Measurements from ENCODE around the gene TRPM6. TPM values are rescaled to one million over a fixed set of nuclear protein-coding genes. Genes with fewer than 3 reads are reported as not detected.

The TRPM6 gene
- total RNA-seq, 2 experiments from 2014 or later, result not detected

DNA sequence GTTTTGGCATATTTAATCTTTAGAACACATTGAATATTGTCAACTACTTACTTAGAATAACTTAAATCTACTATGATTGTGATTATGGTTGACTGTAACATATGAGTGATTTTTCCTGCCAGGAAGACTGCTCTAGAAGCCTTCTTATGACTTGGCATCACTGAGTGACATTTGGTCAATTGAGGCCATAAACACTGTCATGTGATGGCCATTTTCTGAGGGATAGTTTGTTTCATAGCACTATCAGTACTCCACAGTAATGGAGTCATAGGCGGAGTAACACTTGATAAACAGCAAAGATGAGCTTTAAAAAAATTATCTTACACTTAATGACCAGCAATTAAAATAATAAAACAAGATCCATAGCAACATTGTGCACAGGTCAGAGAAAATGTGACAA is 34.0 kb upstream of the TRPM6 start:
- Mint-ChIP-seq H3K4me3 (no peak overlapping the region), H3K9me3 (no peaks in the 10 kb centered on the region), H3K4me1 (ENCODE audit: low read depth) (no peaks in the 10 kb centered on the region), H3K27me3 (peaks cover 2% of the 10 kb centered on the region), H3K27ac (no peak overlapping the region), H3K36me3 (ENCODE audit: low read depth) (no peaks in the 10 kb centered on the region)
- no peaks in the 10 kb centered on the region for H3K4me1 ChIP-seq (ENCODE audit: insufficient read depth, low read length)
- no peaks in the 10 kb centered on the region for H3K27me3 ChIP-seq (ENCODE audit: control insufficient read depth in 1 of 2, insufficient read depth in 2 of 2, low read length in 2 of 2)
- TF ChIP-seq, protein P1, sequence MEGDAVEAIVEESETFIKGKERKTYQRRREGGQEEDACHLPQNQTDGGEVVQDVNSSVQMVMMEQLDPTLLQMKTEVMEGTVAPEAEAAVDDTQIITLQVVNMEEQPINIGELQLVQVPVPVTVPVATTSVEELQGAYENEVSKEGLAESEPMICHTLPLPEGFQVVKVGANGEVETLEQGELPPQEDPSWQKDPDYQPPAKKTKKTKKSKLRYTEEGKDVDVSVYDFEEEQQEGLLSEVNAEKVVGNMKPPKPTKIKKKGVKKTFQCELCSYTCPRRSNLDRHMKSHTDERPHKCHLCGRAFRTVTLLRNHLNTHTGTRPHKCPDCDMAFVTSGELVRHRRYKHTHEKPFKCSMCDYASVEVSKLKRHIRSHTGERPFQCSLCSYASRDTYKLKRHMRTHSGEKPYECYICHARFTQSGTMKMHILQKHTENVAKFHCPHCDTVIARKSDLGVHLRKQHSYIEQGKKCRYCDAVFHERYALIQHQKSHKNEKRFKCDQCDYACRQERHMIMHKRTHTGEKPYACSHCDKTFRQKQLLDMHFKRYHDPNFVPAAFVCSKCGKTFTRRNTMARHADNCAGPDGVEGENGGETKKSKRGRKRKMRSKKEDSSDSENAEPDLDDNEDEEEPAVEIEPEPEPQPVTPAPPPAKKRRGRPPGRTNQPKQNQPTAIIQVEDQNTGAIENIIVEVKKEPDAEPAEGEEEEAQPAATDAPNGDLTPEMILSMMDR (IDR thresholded peaks at IDR 0.05), result no peak
- no peaks in the 10 kb centered on the region for H3K9me3 ChIP-seq (ENCODE audit: control insufficient read depth in 1 of 2, insufficient read depth in 1 of 2, low read length in 2 of 2)
- CTCF ChIA-PET, result no interaction called here
- H3K4me3 ChIP-seq (ENCODE audit: low read length), result no peak overlapping the region
- intact Hi-C loops (cut with DNase I, micrococcal nuclease), result no loop called here
- ATAC-seq (ENCODE audit: poor library complexity) (no peak), DNase-seq (no peak)
- POLR2A ChIA-PET, result no interaction called here
- no peak overlapping the region for H3K27ac ChIP-seq (ENCODE audit: low read depth in 1 of 2, low read length in 2 of 2)
- no peaks in the 10 kb centered on the region for H3K36me3 ChIP-seq (ENCODE audit: insufficient read depth, low read length)

DNA sequence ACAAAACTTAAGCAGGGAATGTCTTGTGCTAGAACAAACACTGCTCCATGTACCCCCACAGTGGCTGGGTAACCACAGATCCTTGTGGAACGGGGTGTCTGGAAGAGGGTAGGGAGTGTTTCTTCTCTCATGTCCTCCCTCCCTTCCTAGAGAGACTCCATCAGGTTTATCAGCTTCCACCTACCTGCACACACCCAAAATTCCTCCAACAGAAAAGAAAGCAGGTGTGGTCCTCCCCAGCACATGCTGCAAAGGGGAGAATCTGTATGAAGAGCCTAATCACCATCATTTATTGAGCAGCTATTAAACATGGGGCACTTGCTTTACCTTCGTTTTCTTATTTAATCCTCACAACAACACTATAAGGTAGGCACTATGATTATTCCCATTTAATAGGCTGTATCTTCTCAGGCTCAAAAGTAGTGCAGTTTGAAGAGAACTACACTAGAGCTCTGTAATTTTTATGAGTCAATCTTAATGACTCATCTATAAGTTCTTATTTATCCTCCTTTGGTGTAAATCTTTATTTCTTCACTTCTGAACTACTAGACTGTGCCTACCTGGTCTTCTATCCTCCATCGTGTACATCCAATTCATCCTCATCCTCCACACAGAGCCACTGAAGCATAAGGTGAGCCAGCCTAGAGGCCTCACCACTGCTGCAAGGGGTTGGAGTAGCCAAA is 33.4 kb upstream of the TRPM6 start:
- Mint-ChIP-seq H3K4me3 (no peak overlapping the region), H3K27ac (no peak overlapping the region), H3K27me3 (no peaks in the 10 kb centered on the region), H3K9me3 (no peaks in the 10 kb centered on the region), H3K36me3 (ENCODE audit: low read depth) (no peaks in the 10 kb centered on the region), H3K4me1 (ENCODE audit: low read depth) (no peaks in the 10 kb centered on the region)
- ChIA-PET POLR2A (no interaction called here), CTCF (interaction anchor here (0.6 kb wide), 1 partner anchor 27 kb away, joined by 3 read pairs; no protein-coding TSS in a partner anchor)
- intact Hi-C loops (cut with DNase I, micrococcal nuclease), result no loop called here
- TF ChIP-seq, protein P1 (IDR thresholded peaks at IDR 0.05), result no peak
- Histone ChIP-seq H3K27ac (ENCODE audit: low read depth in 1 of 2, low read length in 2 of 2) (no peak overlapping the region), H3K27me3 (ENCODE audit: control insufficient read depth in 1 of 2, insufficient read depth in 2 of 2, low read length in 2 of 2) (no peaks in the 10 kb centered on the region), H3K4me3 (ENCODE audit: low read length) (no peak overlapping the region), H3K4me1 (ENCODE audit: insufficient read depth, low read length) (no peaks in the 10 kb centered on the region), H3K36me3 (ENCODE audit: insufficient read depth, low read length) (no peaks in the 10 kb centered on the region), H3K9me3 (ENCODE audit: control insufficient read depth in 1 of 2, insufficient read depth in 1 of 2, low read length in 2 of 2) (no peaks in the 10 kb centered on the region)
- no peak for ATAC-seq (ENCODE audit: poor library complexity)
- DNase-seq, result no peak

DNA sequence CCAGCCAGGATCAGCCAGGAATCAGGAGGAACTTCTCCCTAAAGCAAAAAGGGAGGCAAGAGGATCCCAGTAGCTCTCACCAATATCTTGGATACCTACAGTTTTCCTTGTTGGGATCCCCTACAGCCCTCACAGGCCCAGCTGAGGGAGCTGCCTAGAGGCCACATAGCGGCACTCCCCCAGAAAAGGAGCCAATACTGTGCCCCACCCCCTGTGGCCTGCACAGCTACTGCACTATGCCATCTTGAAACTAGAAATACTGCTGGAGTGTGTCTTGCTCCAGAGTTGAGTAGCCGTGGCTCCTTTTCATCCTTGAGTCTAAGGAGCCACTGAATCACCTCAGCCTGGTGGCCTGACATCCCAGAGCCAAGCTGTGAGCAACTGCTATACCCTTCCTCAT is 22.3 kb upstream of the TRPM6 start:
- Mint-ChIP-seq H3K9me3 (peaks cover 11% of the 10 kb centered on the region), H3K27ac (no peak overlapping the region), H3K4me1 (ENCODE audit: low read depth) (no peaks in the 10 kb centered on the region), H3K4me3 (no peak overlapping the region), H3K27me3 (peaks cover 49% of the 10 kb centered on the region), H3K36me3 (ENCODE audit: low read depth) (no peaks in the 10 kb centered on the region)
- H3K27me3 ChIP-seq (ENCODE audit: control insufficient read depth in 1 of 2, insufficient read depth in 2 of 2, low read length in 2 of 2), result peaks cover 4 to 12% of the 10 kb centered on the region in 2 experiments
- DNase-seq, result no peak
- no peak for ATAC-seq (ENCODE audit: poor library complexity)
- TF ChIP-seq, protein P1 (IDR thresholded peaks at IDR 0.05), result no peak
- H3K4me3 ChIP-seq (ENCODE audit: low read length), result no peak overlapping the region
- no peaks in the 10 kb centered on the region for H3K36me3 ChIP-seq (ENCODE audit: insufficient read depth, low read length)
- H3K27ac ChIP-seq (ENCODE audit: low read depth in 1 of 2, low read length in 2 of 2), result no peak overlapping the region
- CTCF ChIA-PET, result interaction anchor here (0.6 kb wide), 1 partner anchor 17 kb away, joined by 3 read pairs; no protein-coding TSS in a partner anchor
- H3K4me1 ChIP-seq (ENCODE audit: insufficient read depth, low read length), result no peaks in the 10 kb centered on the region
- intact Hi-C loops (cut with DNase I, micrococcal nuclease), result loop anchor here in 1 of 2 experiments (10.0 kb wide), 1 partner anchor 105 kb away; no protein-coding TSS in a partner anchor
- POLR2A ChIA-PET, result no interaction called here
- peaks cover 11 to 12% of the 10 kb centered on the region in 2 experiments for H3K9me3 ChIP-seq (ENCODE audit: control insufficient read depth in 1 of 2, insufficient read depth in 1 of 2, low read length in 2 of 2)
